GF-D8 (cell line): ENCODE measurements around the gene CALY.
"Not testable (repeated sequence)": the region's sequence is repeated elsewhere in the genome, so short reads cannot be mapped to it uniquely, and the experiment has no call there.

Experiments used
- DNase-seq: peaks from one replicate; lab custom pipeline; 2025; lab: John Stamatoyannopoulos, UW

CALY gene

DNA sequence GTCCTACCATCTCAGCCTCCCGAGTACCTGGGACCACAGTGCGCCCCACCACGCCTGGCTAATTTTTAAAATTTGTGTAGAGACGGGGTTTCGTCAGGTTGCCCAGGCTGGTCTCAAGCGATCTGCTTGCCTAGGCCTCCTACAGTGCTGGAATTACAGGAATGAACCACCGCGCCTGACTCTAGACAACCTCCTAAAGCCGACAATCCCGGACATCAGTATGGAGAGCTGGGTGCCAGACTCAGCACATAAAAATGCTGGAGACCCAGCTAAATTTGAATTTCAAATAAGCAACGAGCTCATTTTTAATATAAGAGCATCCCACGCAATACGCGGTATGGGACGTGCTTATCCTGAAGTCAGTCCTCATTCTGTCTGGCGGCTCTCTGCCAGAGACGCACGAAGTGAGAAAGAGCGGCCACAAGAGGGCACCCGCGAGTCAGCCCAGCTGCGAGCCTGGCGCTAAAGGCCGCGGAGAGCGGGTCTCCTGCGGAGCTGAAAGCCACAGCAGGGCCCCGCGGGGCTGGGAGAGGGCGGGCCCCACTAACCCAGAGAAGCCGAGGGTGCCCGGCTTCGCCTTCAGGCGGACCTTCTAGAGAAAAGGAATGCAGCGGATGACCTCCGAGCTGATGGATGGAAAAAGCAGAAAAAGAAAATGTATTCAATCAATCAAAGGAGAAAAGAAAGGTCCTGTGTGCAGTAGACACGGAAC lies 7.0 kb downstream of the CALY start:
- peak; percentile 47 for DNase-seq

GRCh38 chr10:133328358-133329343 lies 8.0 kb downstream of the CALY start:
- DNase-seq: no peak

GRCh38 chr10:133327651-133328357 lies 8.9 kb downstream of the CALY start:
- no peak for DNase-seq

- DNase-seq: no peak
These were observed 9.7 kb downstream of the CALY start for GRCh38 chr10:133326745-133327650.

DNA sequence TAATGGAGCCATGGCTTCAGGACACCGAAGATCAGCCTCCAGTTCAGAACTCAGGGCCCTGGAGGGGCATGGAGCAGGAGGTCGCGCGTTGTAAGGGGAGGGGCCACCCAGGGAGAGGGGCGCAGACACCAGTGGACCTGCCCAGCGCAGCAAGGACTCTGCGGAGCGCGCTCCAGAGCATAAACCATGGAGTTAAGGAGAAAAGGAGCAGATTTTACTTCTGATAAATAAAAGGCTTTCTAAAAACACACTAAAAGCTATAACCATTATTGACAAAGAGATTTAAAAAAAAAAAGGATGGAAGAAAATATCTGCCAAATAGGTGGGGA lies 10.5 kb downstream of the CALY start:
- no peak for DNase-seq

DNA sequence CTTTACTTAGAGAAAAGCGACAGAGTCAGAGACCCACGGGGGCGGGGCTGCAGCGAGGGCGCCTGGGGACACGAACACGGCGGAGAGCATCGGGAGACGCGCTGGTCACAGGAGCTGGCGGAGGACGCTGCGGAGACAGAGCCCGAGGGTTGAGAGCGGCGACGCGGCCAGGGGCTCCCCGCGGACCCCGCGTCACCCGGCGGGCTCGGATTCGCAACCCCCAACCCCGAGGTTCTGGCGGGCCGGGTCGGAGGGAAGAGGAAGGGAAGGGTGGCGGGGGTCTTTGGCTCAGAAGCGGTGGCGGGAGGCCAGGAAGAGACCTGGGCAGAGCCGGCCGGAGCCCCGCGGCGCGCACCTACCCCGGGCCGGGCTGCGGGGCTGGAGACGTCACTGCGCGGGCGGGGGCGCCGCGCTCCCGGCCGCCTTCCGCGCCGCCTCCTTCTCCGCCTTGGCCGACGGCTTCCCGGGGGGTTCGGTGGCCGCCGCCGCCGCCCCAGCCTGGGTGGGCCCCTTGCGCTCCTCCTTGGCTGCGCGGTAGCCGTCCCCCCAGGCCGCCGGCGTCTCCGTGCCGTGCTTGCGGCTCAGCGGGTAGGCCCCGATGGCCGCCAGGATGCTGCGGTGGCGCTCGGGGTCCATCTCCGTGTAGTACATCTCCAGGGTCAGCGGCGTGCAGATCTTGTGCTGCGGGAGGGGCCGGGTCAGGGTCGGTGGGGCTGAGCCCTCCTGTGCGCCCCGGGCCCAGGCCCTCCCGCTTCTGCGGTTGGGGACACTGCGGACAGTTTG lies 11.1 kb downstream of the CALY start:
- no peak for DNase-seq

DNA sequence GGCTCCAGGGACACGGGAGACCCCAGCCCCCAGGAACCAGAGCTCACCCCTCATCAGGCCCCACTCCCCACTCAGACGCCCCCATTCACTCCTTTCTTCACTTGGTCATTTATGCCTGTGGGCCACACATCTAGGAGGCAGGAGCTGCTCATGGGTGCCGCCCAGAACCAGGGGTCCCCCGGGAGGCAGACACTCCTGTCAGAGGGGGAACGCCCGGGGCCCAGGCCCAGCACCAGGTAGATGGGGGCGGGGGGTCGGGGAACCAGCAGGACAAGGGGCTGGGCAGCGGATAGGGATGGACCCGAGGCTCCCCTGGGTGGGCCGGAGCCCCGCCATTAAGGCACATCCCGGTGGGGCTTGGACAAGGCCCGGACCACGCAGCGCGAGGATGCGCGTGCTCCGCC lies 11.8 kb downstream of the CALY start:
- DNase-seq: no peak

DNA sequence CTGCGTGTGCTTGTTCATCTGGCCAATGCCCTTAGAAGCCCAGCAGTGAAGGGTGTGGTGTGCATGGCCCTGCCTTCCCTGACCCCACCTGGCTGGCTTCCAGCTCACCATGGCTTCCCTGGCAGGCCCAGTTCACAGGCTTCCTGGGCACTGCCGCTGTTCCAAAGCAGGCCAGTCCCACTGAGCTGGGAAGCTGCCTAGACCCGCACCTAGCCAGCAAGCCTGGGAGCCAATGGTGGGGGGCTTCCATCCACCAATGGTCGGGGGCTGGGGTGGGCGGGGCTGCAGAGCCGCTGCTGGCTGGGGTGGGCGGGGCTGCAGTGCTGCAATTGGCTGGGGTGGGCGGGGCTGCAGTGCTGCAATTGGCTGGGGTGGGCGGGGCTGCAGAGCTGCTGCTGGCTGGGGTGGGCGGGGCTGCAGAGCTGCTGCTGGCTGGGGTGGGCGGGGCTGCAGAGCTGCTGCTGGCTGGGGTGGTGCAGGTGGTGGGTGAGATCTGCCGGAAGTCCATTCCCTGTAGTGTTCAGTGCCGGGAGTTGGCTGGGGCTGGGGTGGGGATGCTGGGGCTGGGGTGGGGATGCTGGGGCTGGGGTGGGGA lies 12.4 kb downstream of the CALY start:
- DNase-seq: no peak

DNA sequence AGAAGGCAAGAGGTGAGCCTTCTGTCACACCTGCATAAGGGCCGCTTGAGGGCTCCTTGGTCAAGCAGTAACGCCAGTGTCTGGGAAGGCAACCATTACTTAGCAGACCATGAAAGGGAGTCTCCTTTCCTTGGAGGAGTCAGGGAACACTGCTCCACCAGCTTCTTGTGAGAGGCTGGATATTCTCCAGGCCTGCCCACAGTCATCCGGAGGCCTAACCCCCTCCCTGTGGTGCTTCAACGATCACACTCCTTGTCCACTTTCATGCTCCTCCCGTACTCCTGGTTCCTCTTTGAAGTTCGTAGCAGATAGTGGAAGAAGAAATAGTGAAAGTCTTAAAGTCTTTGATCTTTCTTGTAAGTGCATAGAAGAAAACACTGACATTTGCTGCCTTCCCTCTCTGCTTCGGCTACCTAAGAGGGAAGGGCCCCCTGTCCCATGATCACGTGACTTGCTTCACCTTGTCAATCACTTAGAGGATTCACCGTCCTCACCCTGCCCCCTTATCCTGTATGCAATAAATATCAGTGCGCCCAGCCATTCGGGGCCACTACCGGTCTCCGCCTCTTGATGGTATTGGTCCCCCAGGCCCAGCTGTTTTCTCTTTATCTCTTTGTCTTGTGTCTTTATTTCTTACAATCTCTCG lies 14.5 kb downstream of the CALY start:
- DNase-seq: not testable (repeated sequence)

DNA sequence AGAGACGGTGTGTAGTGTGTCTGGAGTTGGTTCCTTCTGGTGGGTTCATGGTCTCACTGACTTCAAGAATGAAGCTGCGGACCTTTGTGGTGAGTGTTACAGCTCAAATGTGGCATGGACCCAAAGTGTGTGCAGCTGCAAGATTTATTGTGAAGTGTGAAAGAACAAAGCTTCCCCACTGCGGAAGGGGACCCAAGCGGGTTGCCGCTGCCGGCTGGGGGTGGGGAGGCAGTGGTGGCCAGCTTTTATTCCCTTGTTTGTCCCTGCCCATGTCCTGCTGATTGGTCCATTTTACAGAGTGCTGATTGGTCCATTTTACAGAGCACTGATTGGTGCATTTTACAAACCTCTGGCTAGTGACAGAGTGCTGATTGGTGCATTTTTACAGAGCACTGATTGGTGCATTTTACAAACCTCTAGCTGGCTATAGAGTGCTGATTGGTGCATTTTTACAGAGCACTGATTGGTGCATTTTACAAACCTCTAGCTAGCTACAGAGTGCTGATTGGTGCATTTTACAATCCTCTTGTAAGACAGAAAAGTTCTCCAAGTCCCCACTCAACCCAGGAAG lies 15.8 kb downstream of the CALY start:
- DNase-seq: not testable (repeated sequence)

- peak; percentile 7 for DNase-seq
These were observed 18.1 kb downstream of the CALY start for GRCh38 chr10:133318494-133319127.

DNA sequence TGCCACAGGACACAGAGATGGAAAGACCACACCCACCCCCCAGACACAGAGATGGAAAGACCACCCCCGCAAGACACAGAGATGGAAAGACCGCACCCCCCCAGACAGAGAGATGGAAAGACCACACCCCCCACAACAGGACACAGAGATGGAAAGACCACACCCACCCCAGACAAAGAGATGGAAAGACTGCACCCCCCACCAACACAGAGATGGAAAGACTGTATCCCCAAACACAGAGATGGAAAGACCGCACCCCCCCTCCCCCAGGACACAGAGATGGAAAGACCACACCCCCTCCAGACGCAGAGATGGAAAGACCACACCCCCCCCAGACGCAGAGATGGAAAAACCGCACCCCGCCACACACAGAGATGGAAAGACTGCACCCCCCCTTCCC lies 20.0 kb downstream of the CALY start:
- no peak for DNase-seq

GRCh38 chr10:133316266-133316665 lies 20.4 kb downstream of the CALY start:
- DNase-seq: no peak

DNA sequence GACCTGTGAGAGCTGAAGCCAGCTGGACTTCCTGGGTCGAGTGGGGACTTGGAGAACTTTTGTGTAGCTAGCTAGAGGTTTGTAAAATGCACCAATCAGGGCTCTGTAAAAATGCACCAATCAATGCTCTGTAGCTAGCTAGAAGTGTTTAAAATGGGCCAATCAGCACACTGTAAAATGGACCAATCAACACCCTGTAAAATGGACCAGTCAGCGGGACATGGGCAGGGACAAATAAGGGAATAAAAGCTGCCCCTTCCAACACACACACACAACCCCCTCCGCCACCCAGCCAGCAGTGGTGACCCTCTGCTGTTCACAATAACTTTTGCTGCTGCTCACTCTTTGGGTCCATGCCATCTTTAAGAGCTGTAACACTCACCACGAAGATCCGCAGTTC lies 20.8 kb downstream of the CALY start:
- no peak for DNase-seq

GRCh38 chr10:133314911-133315310 lies 21.8 kb downstream of the CALY start:
- DNase-seq: no peak

GRCh38 chr10:133313192-133313591 lies 23.5 kb downstream of the CALY start:
- DNase-seq: no peak

- DNase-seq: no peak
These were observed 23.9 kb downstream of the CALY start for GRCh38 chr10:133312769-133313145.

- no peak for DNase-seq
These were observed 24.5 kb downstream of the CALY start for GRCh38 chr10:133312016-133312768.
